GM18907 (cell line): Measurements from ENCODE around the gene NUP43.
A peak's percentile ranks its signal among the peaks of the same experiment; 100 is the strongest.
"Not testable (repeated sequence)": the region's sequence is repeated elsewhere in the genome, so short reads cannot be mapped to it uniquely, and the experiment has no call there.

Experiments
- ATAC-seq: cut with Tn5 transposase; IDR thresholded peaks from one replicate; pipeline ENCODE4 v1.9.1; 2021; ENCODE audit warnings: mild to moderate bottlenecking, moderate library complexity; ENCODE audit not compliant: unreplicated experiment

The NUP43 gene

GRCh38 chr6:149746147-149746946 is at the start of gene NUP43:
TSS of gene NUP43 (minus strand) at chr6:149746529. CDS start at chr6:149746495, 34 bp downstream.
- peak; percentile 57 for ATAC-seq

GRCh38 chr6:149783551-149783950 is 37.2 kb upstream of the NUP43 start:
- ATAC-seq = no peak

DNA sequence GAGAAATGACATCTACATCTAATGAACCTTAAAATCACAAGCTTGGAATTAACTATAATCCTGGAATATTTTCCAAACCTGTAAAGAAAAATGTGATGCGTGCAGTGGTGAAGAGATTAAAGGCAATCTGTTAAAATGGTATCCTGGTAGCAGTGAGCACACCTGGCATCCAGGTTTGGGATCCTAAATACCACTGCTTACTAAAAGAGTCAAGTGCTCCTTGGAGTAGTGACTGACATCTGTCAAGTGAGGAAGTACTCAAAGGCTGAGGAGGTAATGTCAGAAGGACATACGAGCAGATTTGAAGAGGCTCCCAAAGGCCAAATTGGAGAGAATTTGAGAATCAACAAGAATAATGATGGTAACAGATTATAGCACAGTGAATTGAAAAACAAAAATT is 36.0 kb upstream of the NUP43 start:
- no peak for ATAC-seq

- ATAC-seq = no peak
Observed at GRCh38 chr6:149781715-149782114, 35.4 kb upstream of the NUP43 start.

DNA sequence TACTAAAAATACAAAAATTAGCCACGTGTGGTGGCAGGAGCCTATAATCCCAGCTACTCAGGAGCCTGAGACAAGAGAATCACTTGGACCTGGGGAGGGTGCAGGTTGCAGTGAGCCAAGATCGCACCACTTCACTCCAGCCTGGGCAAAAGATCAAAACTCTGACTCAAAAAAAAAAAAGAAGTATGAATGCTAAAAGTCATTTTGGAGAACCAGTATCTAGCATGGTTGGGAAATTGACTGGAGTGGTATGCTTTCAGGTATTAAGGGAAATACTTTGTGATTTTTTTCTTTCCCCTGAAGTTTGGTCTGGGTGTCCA is 33.3 kb upstream of the NUP43 start:
- ATAC-seq = no peak

- no peak for ATAC-seq
Observed at GRCh38 chr6:149777624-149778023, 31.3 kb upstream of the NUP43 start.

- ATAC-seq = no peak
Observed at GRCh38 chr6:149771925-149772324, 25.6 kb upstream of the NUP43 start.

DNA sequence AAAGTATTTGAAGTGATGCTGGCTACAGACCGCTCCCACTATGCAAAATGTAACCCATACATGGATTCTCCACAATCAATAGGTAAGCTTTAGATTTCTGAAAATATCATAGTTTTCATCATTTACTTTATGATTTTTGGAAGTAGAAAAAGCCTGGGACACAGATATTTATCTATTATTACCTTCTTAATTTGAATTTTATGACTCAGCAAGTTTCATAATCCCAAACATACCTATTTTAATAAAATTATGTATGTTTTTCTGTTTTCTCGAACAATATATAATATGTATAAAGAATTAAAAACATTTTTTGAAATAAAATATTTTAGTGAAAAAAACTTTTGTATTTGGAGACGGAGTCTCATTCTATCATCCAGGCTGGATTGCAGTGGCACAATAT is 24.9 kb upstream of the NUP43 start:
- no peak for ATAC-seq

GRCh38 chr6:149769676-149770075 is 23.3 kb upstream of the NUP43 start:
- ATAC-seq = no peak

- ATAC-seq = no peak
Observed at GRCh38 chr6:149766156-149766769, 19.9 kb upstream of the NUP43 start.

GRCh38 chr6:149763866-149764265 is 17.5 kb upstream of the NUP43 start:
- no peak for ATAC-seq

- ATAC-seq = peak; percentile 93
Observed at GRCh38 chr6:149761438-149761837, 15.1 kb upstream of the NUP43 start.

GRCh38 chr6:149756261-149756636 is 9.9 kb upstream of the NUP43 start:
- no peak for ATAC-seq

DNA sequence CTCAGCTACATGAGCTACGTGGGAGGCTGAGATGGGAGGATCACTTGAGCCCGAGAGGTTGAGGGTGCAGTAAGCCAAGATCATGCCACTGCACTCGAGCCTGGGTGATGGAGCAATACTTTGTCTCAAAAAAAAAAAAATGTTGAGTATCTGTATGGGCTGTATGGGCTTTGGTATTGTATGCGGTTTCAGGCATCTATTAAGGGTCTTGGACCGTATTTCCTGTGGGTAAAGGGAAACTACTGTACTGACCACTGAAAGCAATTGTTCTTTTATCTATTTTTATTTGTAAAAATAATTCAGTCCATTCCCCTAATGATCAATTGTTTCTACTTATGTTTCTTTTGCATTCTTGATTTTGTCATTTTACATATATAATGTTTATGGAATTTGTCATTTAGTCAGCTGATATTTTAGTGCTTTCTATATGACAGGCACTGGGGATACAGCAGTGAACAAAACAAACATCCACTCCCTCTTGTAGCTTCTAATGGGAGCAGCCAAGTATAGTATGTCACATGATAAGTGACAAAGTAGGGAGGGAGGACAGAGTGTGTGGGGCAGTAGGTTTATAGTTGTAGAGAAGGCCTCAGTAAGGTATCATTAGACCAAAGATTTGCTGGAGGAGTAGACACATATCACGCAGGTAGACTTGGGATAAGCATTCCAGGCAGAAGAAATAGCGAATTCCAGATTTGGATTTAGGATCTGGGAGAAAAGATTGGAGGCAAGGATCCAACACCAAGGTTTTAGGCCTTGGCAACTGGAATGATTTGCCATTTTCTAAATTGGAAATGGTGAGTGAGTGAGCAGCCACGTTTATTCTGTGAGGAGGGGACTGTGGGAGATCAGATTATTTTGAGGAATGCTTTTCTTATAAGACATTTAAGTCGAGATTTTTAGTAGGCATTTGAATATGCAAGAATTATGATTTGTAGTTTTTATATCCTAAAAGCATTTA is 9.3 kb upstream of the NUP43 start:
- ATAC-seq = peak; percentile 74

DNA sequence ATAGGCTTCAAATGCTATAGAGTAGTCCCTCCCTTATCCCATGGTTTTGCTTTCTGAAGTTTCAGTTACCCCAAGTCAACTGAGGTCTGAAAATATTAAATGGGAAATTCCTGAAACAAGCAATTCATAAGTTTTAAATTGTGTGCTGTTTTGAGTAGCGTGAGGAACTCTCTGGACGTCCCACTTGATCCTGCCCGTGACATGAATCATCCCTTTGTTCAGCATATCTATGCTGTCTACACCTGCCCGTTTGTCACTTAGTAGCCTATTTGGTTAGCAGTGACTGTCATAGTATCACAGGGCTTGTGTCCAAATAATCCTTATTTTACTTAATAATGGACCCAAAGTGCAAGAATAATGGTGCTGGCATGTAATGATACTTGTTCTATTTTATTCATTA is 8.2 kb upstream of the NUP43 start:
- no peak for ATAC-seq

DNA sequence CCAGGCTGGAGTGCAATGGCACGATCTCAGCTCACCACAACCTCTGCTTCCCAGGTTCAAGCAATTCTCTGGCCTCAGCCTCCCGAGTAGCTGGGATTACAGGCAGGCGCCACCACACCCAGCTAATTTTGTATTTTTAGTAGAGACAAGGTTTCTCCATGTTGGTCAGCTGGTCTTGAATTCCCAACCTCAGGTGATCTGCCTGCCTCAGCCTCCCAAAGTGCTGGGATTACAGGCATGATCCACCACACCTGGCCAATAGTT is 7.0 kb upstream of the NUP43 start:
- ATAC-seq = not testable (repeated sequence)

DNA sequence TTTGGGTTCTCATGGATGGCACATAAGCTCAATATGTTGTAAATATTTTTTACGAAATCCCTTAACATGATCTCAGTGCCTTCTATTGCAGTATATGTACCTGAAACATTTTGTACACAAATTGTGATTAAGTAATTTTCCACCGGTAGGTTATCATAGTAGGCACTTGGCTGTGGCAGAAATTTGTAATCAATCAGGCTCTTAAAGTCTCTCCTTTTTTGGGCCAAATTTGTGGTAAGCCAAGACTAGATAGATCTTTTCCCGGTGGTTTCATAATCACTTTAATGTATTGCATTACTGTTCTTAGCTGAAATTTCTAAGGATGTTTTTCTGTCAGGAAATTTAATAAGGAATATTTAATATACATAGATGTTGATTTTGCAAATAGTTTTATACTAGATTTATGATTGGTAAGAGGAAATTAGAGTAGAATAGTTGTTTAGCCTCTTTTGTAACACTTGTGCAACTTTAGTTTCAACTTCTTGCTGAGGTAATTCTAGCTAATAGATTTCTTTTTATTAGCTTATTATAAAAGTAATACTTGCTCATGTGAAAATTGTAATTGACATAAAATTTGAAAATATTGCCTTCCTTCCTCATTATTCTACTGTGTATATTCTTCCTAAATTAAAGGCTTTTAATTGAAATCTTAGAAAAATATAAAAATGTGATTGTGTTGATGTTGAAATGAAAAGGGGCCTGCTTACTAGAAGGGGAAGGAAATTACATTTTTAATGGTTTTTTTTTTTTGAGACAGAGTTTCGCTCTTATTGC is 6.5 kb upstream of the NUP43 start:
- no peak for ATAC-seq

DNA sequence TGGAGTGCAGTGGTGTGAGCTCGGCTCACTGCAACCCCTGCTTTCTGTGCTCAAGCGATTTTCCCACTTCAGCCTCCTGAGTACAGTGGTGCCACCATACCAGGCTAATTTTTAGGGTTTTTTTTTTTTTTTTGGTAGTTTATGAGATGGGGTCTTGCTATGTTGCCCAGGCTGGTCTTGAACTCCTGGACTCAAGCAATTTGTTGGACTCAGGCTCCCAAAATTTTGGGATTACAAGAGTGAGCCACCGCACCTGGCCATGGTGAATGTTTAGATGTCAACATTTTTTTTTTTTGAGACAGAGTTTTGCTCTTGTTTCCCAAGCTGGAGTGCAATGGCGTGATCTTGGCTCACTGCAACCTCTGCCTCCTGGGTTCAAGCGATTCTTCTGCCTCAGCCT is 5.6 kb upstream of the NUP43 start:
- not testable (repeated sequence) for ATAC-seq

GRCh38 chr6:149751239-149751638 is 4.9 kb upstream of the NUP43 start:
- no peak for ATAC-seq

DNA sequence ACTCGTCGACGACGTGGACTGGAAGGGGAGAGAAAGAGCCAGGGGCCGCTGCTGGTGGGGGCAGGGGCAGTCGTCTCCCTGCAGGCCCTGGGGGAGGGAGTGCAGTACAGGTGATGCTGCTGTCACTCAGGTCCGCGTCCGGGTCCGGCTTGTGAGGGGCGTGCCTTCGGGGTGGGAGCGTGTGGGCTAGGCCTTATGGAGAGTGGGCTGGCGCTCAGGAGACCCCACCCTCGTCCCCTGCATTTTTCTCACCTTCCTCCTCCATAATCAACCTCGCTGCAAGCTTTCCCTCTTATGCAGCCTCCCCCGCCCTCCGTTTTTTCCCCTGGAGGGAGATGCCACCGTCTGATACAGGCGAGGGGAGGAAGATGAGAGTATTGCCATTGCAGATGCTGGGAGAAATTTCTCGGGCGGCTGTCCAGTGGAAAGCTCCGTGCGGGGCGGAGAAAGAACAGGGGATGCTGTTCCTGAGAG is 3.8 kb upstream of the NUP43 start:
- peak; percentile 53 for ATAC-seq

DNA sequence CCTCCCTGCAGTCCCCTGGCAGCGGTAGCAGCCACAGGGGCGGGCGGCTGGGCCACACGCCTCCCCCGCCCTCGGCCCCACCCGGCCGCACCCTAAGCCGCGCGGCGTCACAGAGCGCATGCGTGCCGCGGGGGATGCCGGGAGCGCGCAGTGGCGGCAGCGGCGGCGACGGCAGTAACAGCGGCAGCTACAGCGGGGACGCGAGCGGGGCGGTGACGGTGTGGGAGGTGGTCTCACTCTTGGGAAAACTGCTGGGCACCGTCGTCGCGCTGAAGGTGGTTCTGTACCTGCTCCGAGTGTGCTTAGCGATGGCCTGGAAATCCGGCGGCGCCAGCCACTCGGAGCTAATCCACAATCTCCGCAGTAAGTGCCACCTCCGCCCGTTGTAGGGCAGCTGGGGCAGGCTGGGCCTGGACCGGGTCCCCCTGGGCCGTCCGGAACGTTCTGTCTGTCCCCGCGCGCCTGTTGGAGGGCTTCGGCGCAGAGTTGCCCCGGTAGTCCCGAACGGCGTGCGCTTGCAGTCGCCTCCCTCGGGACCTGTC is 3.3 kb upstream of the NUP43 start, which contains the start of gene PCMT1:
Gene PCMT1, plus strand, starts transcription at position 148 of the 542 bp plus-strand sequence. Its CDS starts 161 bp downstream, at position 309.
- ATAC-seq = peak; percentile 88
